D341Med (cell line): ENCODE results near the gene FLAD1.

Experiments used
- DNase-seq: peaks from one replicate; pipeline ENCODE4 v3.0.0; 2012; ENCODE audit warnings: low spot score

FLAD1 gene

DNA sequence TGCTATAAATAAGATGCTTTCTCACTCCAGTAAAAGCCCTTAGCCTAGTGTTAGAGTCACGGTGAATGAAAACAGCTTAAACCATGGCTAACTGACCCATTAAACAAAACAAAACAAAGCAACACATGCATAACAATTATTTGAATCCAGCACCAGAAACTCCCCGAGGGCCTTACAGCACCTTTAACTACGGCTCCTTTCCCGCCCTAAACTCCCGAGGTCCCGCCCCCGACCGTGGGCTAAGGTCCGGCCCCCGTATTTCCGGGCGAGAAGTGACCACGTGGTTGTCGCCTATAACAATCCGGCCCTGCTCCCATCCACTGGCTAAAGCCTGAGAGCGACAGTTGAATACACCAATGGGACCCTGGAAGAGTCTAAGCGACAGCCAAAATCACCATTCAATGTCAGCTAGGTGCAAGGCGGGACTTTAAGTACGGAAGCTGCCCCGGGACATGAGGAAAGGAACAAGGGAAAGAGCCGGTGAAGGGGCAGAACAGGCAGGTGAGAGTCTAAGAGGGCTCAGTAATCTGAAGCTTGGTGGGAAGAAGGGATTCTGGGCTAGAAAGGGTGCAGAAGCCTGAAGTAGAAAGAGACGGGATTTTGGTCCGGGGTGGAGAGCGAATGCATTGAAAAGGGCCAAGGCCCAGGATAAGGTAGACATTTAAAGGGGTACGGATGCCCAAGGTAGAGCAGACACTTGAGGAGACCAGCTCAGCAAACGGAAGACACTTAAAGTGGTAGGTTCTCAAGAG is at the start of gene FLAD1:
FLAD1 (plus strand) TSS at position 448 of the 752 bp plus-strand sequence. CDS start 351 bp downstream, outside the sequence.
- DNase-seq: peak; percentile 98

- DNase-seq: no peak
Observed at GRCh38 chr1:154934358-154934948, 48.7 kb upstream of the FLAD1 start.

GRCh38 chr1:154935749-154936554 is 47.2 kb upstream of the FLAD1 start:
- no peak for DNase-seq

GRCh38 chr1:154936555-154937084 is 46.5 kb upstream of the FLAD1 start, which contains the start of gene PMVK:
Gene PMVK, minus strand, starts transcription at chr1:154936719. Its CDS starts 34 bp downstream, at chr1:154936685.
- DNase-seq: peak; percentile 97

- peak; percentile 95 for DNase-seq
Observed at GRCh38 chr1:154937085-154937987, 45.8 kb upstream of the FLAD1 start.

- no peak for DNase-seq
Observed at GRCh38 chr1:154937988-154938386, 45.2 kb upstream of the FLAD1 start.

GRCh38 chr1:154938604-154939399 is 44.3 kb upstream of the FLAD1 start:
- no peak for DNase-seq

- DNase-seq: no peak
Observed at GRCh38 chr1:154940213-154940560, 43.0 kb upstream of the FLAD1 start.

DNA sequence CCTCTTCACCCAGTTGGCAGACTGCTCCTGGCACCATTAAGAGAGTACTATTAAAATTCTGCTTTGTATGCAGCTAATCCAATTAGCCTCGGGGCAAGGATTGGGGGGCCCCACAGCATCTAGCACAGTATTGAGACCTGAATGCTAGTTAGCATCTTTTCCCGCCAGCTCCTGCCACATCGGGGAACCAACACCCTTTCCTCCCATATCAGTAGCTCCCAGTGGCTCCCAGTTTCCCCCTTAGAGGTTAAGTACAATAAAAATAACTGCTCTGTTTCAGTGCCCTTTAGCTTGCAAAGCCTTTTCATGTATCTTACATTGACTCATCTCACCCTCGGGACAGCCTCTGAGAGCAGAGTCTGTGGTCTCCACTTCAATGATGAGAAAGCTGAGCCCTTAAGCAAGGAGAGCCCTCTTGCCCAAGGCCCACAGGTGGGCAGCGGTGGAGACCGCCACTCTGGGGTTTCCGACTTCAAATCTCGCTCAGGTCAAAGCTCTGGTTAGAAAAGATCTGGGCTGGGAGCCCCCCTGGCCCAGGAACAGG is 42.4 kb upstream of the FLAD1 start:
- DNase-seq: no peak

DNA sequence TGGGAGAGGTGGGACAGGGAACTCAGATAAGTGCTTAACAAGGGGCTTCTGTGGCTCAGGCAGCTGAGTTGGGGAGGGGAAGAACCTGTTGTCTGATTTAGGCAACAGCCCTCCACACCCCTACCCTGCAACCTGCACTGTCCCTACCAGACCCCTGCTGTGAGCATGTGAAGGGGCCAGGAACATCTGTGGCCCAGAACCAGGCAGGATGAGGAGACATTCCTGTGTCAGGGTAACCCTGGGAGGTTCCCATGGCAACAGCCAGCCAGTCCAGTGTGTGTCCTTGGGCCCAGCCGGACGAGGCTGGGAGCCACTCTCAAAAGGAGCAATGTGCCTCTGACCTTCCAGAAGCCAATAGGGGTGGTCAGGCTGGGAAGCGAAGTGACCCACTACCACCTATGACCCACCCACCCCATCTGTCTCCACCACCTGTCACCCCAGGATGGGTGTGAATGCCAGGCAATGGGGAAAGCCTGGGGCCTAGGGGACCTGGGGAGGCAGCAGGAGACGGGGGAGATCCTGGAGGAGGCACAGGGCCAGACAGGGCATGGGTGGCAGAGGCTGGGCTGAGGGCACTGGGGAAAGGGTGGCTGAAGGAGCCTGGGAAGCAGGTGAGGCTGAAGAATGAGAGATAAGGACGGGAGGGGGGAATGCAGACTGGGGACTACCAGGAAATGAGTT is 41.7 kb upstream of the FLAD1 start:
- no peak for DNase-seq

DNA sequence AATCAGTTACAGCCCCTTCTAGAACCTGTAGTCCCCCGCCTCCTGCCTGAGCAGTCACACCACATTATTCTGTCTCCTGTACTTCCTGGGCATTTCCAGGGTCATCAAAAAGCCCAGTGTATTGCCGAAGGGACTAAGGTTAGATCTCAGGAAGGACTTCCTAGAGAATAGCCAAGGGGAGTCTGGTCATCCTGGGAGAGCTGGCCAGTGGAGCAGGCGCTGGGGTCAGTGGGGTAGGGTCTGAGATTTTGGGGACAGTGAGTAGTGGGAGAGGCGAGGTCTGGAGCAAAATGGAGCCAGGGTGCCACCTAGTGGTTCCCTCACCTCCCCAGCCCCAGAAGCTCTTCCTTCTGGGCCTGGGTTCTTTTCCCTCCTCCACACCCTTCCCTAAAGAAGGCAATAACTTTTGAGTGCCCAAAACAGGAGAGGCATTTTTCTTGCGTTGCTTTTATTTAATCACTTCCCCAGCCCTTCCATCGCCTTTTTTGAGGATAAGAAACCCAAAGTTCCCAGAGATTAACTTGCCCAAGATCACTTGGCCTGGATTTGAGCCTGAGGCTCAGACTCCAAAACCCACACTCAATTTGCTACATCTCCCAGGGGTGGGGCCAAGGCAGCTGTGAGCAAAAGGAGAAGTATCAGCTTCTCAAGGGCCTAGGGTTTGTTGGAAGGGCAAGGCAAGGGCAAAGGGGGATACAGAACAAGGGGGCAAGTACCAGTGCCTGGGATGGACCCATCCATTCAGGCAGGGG is 39.3 kb upstream of the FLAD1 start:
- peak; percentile 85 for DNase-seq

GRCh38 chr1:154944401-154945159 is 38.6 kb upstream of the FLAD1 start:
- DNase-seq: no peak

GRCh38 chr1:154945160-154945961 is 37.8 kb upstream of the FLAD1 start:
- no peak for DNase-seq

GRCh38 chr1:154945962-154946850 is 36.9 kb upstream of the FLAD1 start:
- DNase-seq: no peak

- no peak for DNase-seq
Observed at GRCh38 chr1:154948079-154948478, 35.1 kb upstream of the FLAD1 start.

GRCh38 chr1:154951901-154952657 is 31.1 kb upstream of the FLAD1 start:
- no peak for DNase-seq
